Caco-2 (cell line): ENCODE results near the gene TEAD1. TPM values are rescaled to one million over a fixed set of nuclear protein-coding genes. Genes with fewer than 3 reads are reported as not detected.

ENCODE experiments used
- BruUV-seq: library from RNA; stranded (reverse); fragments of 400-500 nt; replicated peaks from 2 replicates; lab custom pipeline; 2021; lab: Mats Ljungman, UMichigan
- CTCF ChIA-PET: fragments of 300-600 bp; sonication (Branson Sonifier 250); formaldehyde crosslinking; loops from one replicate; lab custom pipeline; 2022; ENCODE audit warnings: antibody characterized with exemption; lab: Charles Lee
- POLR2A ChIA-PET: fragments of 300-600 bp; sonication (Branson Sonifier 250); formaldehyde crosslinking; loops from one replicate; lab custom pipeline; 2022; ENCODE audit warnings: antibody characterized with exemption; lab: Charles Lee
- DNase-seq, 2 experiments: peaks; one replicate each; pipeline versions ENCODE4 v3.0.0 to v3.0.0-alpha.2; 2020 to 2022
- H3K27me3 ChIP-seq: replicated peaks from 2 replicates; pipeline ENCODE4 v1.6.0; 2011; ENCODE audit warnings: low read length; ENCODE audit not compliant: control insufficient read depth, insufficient read depth
- H3K36me3 ChIP-seq: 2 replicates; pipeline ENCODE4 v1.5.1; 2011; ENCODE audit warnings: low read length; ENCODE audit not compliant: control insufficient read depth, insufficient read depth
- H3K4me1 ChIP-seq: fragments of 250-450 bp; sonication (Bioruptor Pico); 2 replicates; pipeline ENCODE4 v1.5.1; 2020; ENCODE audit warnings: mild to moderate bottlenecking
- H3K4me3 ChIP-seq: 2 replicates; pipeline ENCODE4 v1.5.1; 2011; ENCODE audit warnings: low read depth, mild to moderate bottlenecking, control low read depth, low read length
- H3K9me3 ChIP-seq: fragments of 250-450 bp; sonication (Bioruptor Pico); 2 replicates; pipeline ENCODE4 v1.5.1; 2020; ENCODE audit warnings: mild to moderate bottlenecking, moderate library complexity
- H3K27ac Mint-ChIP-seq: one replicate; pipeline ENCODE4 v1.8.0; 2022; ENCODE audit warnings: mixed read lengths; ENCODE audit not compliant: unreplicated experiment
- H3K27me3 Mint-ChIP-seq: one replicate; pipeline ENCODE4 v1.8.0; 2022; ENCODE audit warnings: mixed read lengths; ENCODE audit not compliant: insufficient read depth, unreplicated experiment
- H3K36me3 Mint-ChIP-seq: one replicate; pipeline ENCODE4 v1.8.0; 2022; ENCODE audit warnings: mild to moderate bottlenecking, mixed read lengths; ENCODE audit not compliant: insufficient read depth, unreplicated experiment
- H3K4me1 Mint-ChIP-seq: one replicate; pipeline ENCODE4 v1.8.0; 2022; ENCODE audit warnings: low read depth, mixed read lengths; ENCODE audit not compliant: unreplicated experiment
- H3K4me3 Mint-ChIP-seq: one replicate; pipeline ENCODE4 v1.8.0; 2022; ENCODE audit warnings: mild to moderate bottlenecking, moderate library complexity, mixed read lengths; ENCODE audit not compliant: unreplicated experiment
- H3K9me3 Mint-ChIP-seq: one replicate; pipeline ENCODE4 v1.8.0; 2022; ENCODE audit warnings: mixed read lengths; ENCODE audit not compliant: unreplicated experiment
- intact Hi-C: fragments of 100-400 bp; cut with micrococcal nuclease; formaldehyde crosslinking; loops from one replicate; pipeline ENCODE4 v1.10.0; 2022; ENCODE audit not compliant: unreplicated experiment
- total RNA-seq: library from RNA; stranded (reverse); gene quantifications from 2 replicates; pipeline ENCODE4 v1.2.3, GENCODE V29; 2022
- TF ChIP-seq, protein P1 (sequence below), 2 experiments: fragments of 200-600 bp in 1 of 2; IDR thresholded peaks; 1 replicate in 1 of 2; 2 replicates in 1 of 2; pipeline versions ENCODE4 v1.5.1 to v1.8.0; 2011 to 2022; ENCODE audit warnings: antibody characterized with exemption in 1 of 2, control low read depth in 1 of 2, inconsistent platforms in 1 of 2, low read depth in 1 of 2, low read length in 1 of 2, mild to moderate bottlenecking in 1 of 2, moderate library complexity in 1 of 2; ENCODE audit not compliant: insufficient read depth in 1 of 2, severe bottlenecking in 1 of 2, unreplicated experiment in 1 of 2

Gene TEAD1
- total RNA-seq, 1 experiment from 2014 or later = 144 TPM

DNA sequence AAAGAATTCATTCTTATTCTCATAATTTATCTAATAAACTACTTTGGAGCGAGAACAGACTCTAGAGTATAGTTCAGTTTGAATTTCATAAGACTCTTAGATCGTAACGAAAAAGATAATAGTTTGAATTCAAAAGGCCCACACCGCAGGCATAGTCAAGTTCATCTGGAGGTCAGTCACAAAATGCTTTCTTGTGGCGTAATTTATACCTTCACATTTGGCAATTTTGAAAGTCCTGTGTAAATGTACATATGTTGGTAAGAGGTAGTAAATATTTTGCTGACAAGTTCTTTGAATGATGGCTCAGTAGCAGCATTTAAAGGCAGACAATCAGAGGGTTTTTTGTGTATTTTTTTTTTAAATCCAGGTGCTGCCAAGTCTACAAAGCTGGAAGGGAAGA, 88.1 kb downstream of the TEAD1 start:
- Histone ChIP-seq H3K4me1 (peaks cover 14% of the 10 kb centered on the region; the same call in 1 of the 2 replicates), H3K27me3 (no peaks in the 10 kb centered on the region), H3K4me3 (no peak overlapping the region), H3K36me3 (no peaks in the 10 kb centered on the region), H3K9me3 (no peaks in the 10 kb centered on the region)
- H3K36me3 Mint-ChIP-seq = peaks cover 30% of the 10 kb centered on the region
- BruUV-seq = no TSS peak
- CTCF ChIA-PET = no interaction called here
- intact Hi-C loops = loop anchor here (5.0 kb wide), 1 partner anchor 40 kb away; no protein-coding TSS in a partner anchor
- H3K27me3 Mint-ChIP-seq = no peaks in the 10 kb centered on the region
- no peak for DNase-seq
- POLR2A ChIA-PET = no interaction called here
- H3K4me1 Mint-ChIP-seq = peaks cover 19% of the 10 kb centered on the region
- no peaks in the 10 kb centered on the region for H3K9me3 Mint-ChIP-seq
- TF ChIP-seq, protein P1, sequence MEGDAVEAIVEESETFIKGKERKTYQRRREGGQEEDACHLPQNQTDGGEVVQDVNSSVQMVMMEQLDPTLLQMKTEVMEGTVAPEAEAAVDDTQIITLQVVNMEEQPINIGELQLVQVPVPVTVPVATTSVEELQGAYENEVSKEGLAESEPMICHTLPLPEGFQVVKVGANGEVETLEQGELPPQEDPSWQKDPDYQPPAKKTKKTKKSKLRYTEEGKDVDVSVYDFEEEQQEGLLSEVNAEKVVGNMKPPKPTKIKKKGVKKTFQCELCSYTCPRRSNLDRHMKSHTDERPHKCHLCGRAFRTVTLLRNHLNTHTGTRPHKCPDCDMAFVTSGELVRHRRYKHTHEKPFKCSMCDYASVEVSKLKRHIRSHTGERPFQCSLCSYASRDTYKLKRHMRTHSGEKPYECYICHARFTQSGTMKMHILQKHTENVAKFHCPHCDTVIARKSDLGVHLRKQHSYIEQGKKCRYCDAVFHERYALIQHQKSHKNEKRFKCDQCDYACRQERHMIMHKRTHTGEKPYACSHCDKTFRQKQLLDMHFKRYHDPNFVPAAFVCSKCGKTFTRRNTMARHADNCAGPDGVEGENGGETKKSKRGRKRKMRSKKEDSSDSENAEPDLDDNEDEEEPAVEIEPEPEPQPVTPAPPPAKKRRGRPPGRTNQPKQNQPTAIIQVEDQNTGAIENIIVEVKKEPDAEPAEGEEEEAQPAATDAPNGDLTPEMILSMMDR (IDR thresholded peaks at IDR 0.05; ENCODE audit: insufficient read depth in 1 of 2, low read depth in 1 of 2, low read length in 1 of 2, severe bottlenecking in 1 of 2, unreplicated experiment in 1 of 2) = no peak
- no peak overlapping the region for H3K4me3 Mint-ChIP-seq
- no peak overlapping the region for H3K27ac Mint-ChIP-seq

DNA sequence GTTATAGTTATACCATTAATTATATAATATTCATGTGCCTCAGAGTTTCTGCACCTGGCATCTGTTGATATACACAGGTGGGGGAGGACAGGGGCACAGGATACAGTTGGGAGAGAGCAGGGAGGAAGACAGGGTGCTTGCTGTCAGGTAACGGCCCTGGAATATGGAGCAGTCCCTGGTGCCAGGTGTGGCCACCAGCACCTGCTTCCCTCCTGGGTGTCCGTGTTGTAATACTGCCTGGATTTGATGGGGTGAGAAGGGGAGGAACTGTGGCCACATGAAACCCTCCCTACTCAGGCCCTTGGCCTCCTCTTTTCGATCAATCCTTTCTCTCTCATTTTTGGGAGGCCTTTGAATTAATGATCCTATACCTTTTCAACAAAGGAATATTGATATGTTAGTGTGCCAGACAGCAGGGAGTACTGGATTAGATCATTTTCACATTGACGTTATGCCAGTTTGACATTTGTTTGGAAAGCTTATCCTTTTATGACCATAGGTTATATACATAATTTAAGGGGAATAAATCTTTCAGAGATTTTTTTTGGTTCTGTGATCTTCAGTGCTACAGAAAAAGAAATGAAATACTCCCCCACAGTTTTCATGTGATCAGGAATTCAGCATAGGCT, 88.6 kb downstream of the TEAD1 start:
- Mint-ChIP-seq H3K4me3 (no peak overlapping the region), H3K27me3 (no peaks in the 10 kb centered on the region), H3K9me3 (no peaks in the 10 kb centered on the region), H3K36me3 (peaks cover 30% of the 10 kb centered on the region), H3K27ac (no peak overlapping the region), H3K4me1 (peaks cover 22% of the 10 kb centered on the region)
- DNase-seq = no peak
- POLR2A ChIA-PET = no interaction called here
- Histone ChIP-seq H3K4me3 (no peak overlapping the region), H3K4me1 (0 out of 2 replicates have a peak, but pooled peaks cover 18% of the 10 kb centered on the region), H3K9me3 (no peaks in the 10 kb centered on the region), H3K27me3 (no peaks in the 10 kb centered on the region), H3K36me3 (no peaks in the 10 kb centered on the region)
- CTCF ChIA-PET = interaction anchor here (0.7 kb wide), 1 partner anchor 221 kb away, joined by 3 read pairs; no protein-coding TSS in a partner anchor
- intact Hi-C loops = loop anchor here (5.0 kb wide), 1 partner anchor 41 kb away; no protein-coding TSS in a partner anchor
- BruUV-seq = no TSS peak
- TF ChIP-seq, protein P1 (IDR thresholded peaks at IDR 0.05; ENCODE audit: insufficient read depth in 1 of 2, low read depth in 1 of 2, low read length in 1 of 2, severe bottlenecking in 1 of 2, unreplicated experiment in 1 of 2) = no peak

DNA sequence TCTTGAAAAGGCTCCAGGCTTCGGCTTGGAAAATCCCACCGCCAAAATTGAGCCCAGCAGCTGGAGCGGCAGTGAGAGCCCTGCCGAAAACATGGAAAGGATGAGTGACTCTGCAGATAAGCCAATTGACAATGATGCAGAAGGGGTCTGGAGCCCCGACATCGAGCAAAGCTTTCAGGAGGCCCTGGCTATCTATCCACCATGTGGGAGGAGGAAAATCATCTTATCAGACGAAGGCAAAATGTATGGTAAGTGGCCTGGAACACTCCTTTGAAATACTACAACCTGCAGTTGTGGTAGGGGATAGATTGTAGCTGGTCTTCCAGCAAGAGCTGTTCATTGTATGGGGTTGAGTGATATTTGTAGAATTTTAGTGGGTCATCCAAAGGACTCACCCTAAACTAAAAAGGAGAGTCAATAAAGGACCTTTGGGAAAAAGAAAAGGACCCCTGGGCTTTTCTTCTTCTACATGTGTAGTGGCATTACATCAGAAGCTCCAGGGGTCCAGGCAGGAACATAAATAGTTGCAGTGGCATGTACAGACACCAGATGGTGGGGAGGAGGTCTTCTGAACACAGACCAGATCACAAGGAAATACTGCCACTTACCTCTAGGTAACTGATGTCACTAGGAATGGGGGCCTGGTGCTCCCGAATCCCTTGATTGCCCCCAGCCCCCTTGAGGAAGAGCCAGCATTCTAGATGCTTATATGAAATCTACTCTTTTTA, 90.1 kb downstream of the TEAD1 start:
- DNase-seq = no peak
- H3K27ac Mint-ChIP-seq = no peak overlapping the region
- H3K4me3 Mint-ChIP-seq = no peak overlapping the region
- H3K27me3 Mint-ChIP-seq = no peaks in the 10 kb centered on the region
- intact Hi-C loops = loop anchor here (5.0 kb wide), 1 partner anchor 42 kb away; no protein-coding TSS in a partner anchor
- TF ChIP-seq, protein P1 (IDR thresholded peaks at IDR 0.05; ENCODE audit: insufficient read depth in 1 of 2, low read depth in 1 of 2, low read length in 1 of 2, severe bottlenecking in 1 of 2, unreplicated experiment in 1 of 2) = no peak
- peaks cover 30% of the 10 kb centered on the region for H3K36me3 Mint-ChIP-seq
- Histone ChIP-seq H3K9me3 (no peaks in the 10 kb centered on the region), H3K36me3 (no peaks in the 10 kb centered on the region), H3K27me3 (no peaks in the 10 kb centered on the region), H3K4me3 (no peak overlapping the region), H3K4me1 (peaks cover 31% of the 10 kb centered on the region)
- ChIA-PET CTCF (interaction anchor here (1.0 kb wide), 1 partner anchor 124 kb away, joined by 4 read pairs; no protein-coding TSS in a partner anchor), POLR2A (no interaction called here)
- BruUV-seq = no TSS peak
- no peaks in the 10 kb centered on the region for H3K9me3 Mint-ChIP-seq
- peaks cover 24% of the 10 kb centered on the region for H3K4me1 Mint-ChIP-seq
